ENCODE measurements around the gene SLCO3A1. TPM values are rescaled to one million over a fixed set of nuclear protein-coding genes. Genes with fewer than 3 reads are reported as not detected.

Gene SLCO3A1
- total and polyA plus RNA-seq, 12 donors, result 33.9 to 57.2 (median 46.4) TPM

- DNase-seq, result no peak
Observed at GRCh38 chr15:91879158-91879557, 25.6 kb downstream of the SLCO3A1 start.

GRCh38 chr15:91880373-91880772 lies 26.9 kb downstream of the SLCO3A1 start:
- peaks cover 0 to 16% (median 0%) of the 10 kb centered on the region in 9 donors for H3K36me3 ChIP-seq
- intact Hi-C loops (cut with DNase I), result loop anchor here in 1 of 10 donors (10.0 kb wide), 1 partner anchor 194 kb away; no protein-coding TSS in a partner anchor
- no peak for DNase-seq
- WGBS, 2 donors, result 86 to 88% methylated on average over 3 of the region's 3 CpGs
- H3K9me3 ChIP-seq, result no peaks in the 10 kb centered on the region
- H3K4me3 ChIP-seq, result no peak overlapping the region
- no peak overlapping the region for H3K27ac ChIP-seq
- peaks cover 0 to 71% (median 27%) of the 10 kb centered on the region in 9 donors for H3K4me1 ChIP-seq
- ATAC-seq, result no peak
- TF ChIP-seq CTCF (IDR thresholded peaks at IDR 0.05), result no peak
- no peaks in the 10 kb centered on the region for H3K27me3 ChIP-seq

More at GRCh38 chr15:91879158-91879557, 25.6 kb downstream of the SLCO3A1 start:
- no peak overlapping the region for H3K27ac ChIP-seq
- H3K27me3 ChIP-seq, result no peaks in the 10 kb centered on the region
- H3K4me1 ChIP-seq, result peaks cover 0 to 61% (median 28%) of the 10 kb centered on the region in 9 donors
- no peak for TF ChIP-seq CTCF (IDR thresholded peaks at IDR 0.05)
- intact Hi-C loops (cut with DNase I), result no loop called here
- no peaks in the 10 kb centered on the region for H3K9me3 ChIP-seq
- ATAC-seq, result no peak
- peaks cover 0 to 17% (median 0%) of the 10 kb centered on the region in 9 donors for H3K36me3 ChIP-seq
- 65 to 72% methylated on average over 2 of the region's 2 CpGs for WGBS, 2 donors
- no peak overlapping the region for H3K4me3 ChIP-seq

DNA sequence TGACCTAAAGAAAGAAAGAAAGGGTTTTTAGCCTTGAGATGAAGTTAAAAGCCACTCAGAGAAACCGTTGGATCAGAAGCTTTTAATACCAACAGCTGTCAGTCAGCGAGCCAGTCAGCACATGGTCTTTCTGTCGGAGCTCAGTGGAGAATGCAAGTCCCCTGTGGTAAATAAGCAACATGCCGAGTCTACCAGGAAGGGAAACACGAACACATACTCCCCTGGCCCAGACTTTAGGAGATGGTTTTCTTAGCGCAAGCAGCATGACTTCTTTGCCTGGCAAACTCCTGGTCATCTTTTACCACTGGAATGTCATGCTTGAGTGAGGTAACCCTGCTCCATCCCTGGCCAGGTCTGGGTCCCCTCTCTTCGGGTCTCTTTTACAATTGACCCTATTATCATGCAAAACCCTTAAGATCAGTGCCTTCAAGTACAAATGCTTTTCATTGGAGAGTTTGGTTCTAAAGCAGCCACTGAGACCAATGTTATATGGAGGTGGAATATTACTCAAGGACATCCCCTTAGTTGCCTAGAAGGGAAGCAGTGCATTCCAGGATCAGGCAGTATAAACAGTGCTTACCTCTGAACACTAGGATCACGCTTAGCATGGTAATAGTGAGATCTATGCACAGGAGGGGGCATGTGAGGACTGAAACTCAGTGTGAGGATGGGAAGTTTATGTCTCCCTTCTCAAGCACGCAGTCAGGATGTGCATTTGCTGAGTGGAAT lies 28.2 kb downstream of the SLCO3A1 start:
- no peaks in the 10 kb centered on the region for H3K9me3 ChIP-seq
- peaks cover 0 to 6% (median 0%) of the 10 kb centered on the region in 9 donors for H3K36me3 ChIP-seq
- 75 to 77% methylated on average over 9 of the region's 9 CpGs for WGBS, 2 donors
- TF ChIP-seq CTCF (IDR thresholded peaks at IDR 0.05), result no peak
- DNase-seq (no peak), ATAC-seq (no peak)
- intact Hi-C loops (cut with DNase I), result loop anchor here in 1 of 10 donors (10.0 kb wide), 1 partner anchor 193 kb away; no protein-coding TSS in a partner anchor
- no peak overlapping the region for H3K4me3 ChIP-seq
- no peaks in the 10 kb centered on the region for H3K27me3 ChIP-seq
- H3K4me1 ChIP-seq, result peaks cover 2 to 72% (median 29%) of the 10 kb centered on the region in 9 donors
- no peak overlapping the region for H3K27ac ChIP-seq

- ATAC-seq, result peak; percentile 36 to 90 (median 84)
- 49 to 66% methylated on average over 8 of the region's 8 CpGs for WGBS, 2 donors
- no peak for TF ChIP-seq CTCF (IDR thresholded peaks at IDR 0.05)
- H3K4me3 ChIP-seq, result no peak overlapping the region
- no peaks in the 10 kb centered on the region for H3K27me3 ChIP-seq
- peaks cover 3 to 75% (median 42%) of the 10 kb centered on the region in 9 donors for H3K4me1 ChIP-seq
- peak overlapping the region in 3 of 10 donors; percentile 3 to 41 (median 37) for H3K27ac ChIP-seq
- peaks cover 0 to 6% (median 0%) of the 10 kb centered on the region in 9 donors for H3K36me3 ChIP-seq
- peak; percentile 37 to 62 for DNase-seq
- no peaks in the 10 kb centered on the region for H3K9me3 ChIP-seq
- intact Hi-C loops (cut with DNase I), result loop anchor here in 1 of 10 donors (10.0 kb wide), 1 partner anchor 192 kb away; no protein-coding TSS in a partner anchor
Observed at GRCh38 chr15:91882858-91883586, 29.5 kb downstream of the SLCO3A1 start.

Data from heart right ventricle (tissue), 16 donors.